ENCODE data around the gene TTLL13. TPM values are rescaled to one million over a fixed set of nuclear protein-coding genes. Genes with fewer than 3 reads are reported as not detected.

The TTLL13 gene
- polyA plus RNA-seq, 1 of the 3 experiments (the other 2 are of a cell fraction), result 0.03 TPM

DNA sequence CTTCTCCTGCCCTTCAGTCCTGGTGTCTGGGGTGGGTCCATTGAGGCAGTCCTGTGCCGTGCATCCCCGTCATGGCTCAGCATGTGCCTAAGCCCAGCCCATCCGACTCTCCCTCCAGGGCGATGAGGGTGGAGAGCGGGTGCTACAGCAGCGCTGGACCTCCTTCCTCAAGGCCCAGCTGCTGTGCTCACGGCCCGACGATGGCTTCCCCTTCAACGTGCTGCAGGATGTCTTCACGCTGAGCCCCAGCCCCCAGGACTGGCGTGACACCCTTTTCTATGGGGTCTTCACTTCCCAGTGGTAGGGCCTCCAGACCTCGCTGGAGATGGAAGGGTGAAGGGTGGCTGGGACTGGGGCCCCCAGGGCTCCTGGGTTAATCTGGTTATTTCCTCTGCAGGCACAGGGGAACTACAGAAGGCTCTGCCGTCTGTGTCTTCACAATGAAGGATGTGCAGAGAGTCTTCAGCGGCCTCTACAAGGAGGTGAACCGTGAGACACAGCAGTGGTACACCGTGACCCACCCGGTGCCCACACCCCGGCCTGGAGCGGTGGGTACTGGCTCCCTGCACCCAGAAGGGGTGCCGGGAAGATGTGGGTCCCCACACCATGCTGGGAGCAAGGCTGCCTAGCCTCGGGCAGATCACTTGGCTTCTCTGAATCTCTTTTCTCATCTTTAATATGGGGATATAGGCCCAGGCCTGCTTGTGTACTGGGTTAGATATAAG is 25.8 kb upstream of the TTLL13 start:
- no peaks in the 10 kb centered on the region for H3F3A ChIP-seq (replicated peaks; ENCODE audit: insufficient read depth)
- no peak for DNase-seq
- POLR2A ChIA-PET, result no interaction called here
- no peak overlapping the region for H3K27ac ChIP-seq (ENCODE audit: low read depth in 2 of 2, low read length in 1 of 2)
- no peaks in the 10 kb centered on the region for H3K79me2 ChIP-seq (ENCODE audit: insufficient read depth)
- no peaks in the 10 kb centered on the region for H3K9me2 ChIP-seq
- no peak overlapping the region for H3K4me2 ChIP-seq
- H3K4me3 ChIP-seq (ENCODE audit: low read depth in 2 of 2, low read length in 1 of 2), result no peak overlapping the region
- 96% methylated on average over 18 of the region's 22 CpGs for WGBS (ENCODE audit: low lambda C conversion rate)
- no peak overlapping the region for H3K9ac ChIP-seq
- no peaks in the 10 kb centered on the region for H3K9me3 ChIP-seq
- peaks cover 0 to 11% of the 10 kb centered on the region in 2 experiments; a peak in 1 of 4 replicates for H3K4me1 ChIP-seq (ENCODE audit: control insufficient read depth in 1 of 2, insufficient read depth in 2 of 2, low read depth in 1 of 2, low read length in 1 of 2)
- CTCF ChIA-PET, result interaction anchor here (1.3 kb wide), 1 partner anchor 9 kb away, joined by 3 read pairs; no protein-coding TSS in a partner anchor
- peaks cover 4 to 41% of the 10 kb centered on the region in 2 experiments for H3K36me3 ChIP-seq (replicated peaks in 1 of 2; ENCODE audit: control insufficient read depth in 1 of 2, insufficient read depth in 2 of 2, low read length in 1 of 2)
- TF ChIP-seq ELF1 (IDR thresholded peaks at IDR 0.05) (no peak), FOXM1 (IDR thresholded peaks at IDR 0.05; ENCODE audit: low read depth) (no peak), TAF1 (IDR thresholded peaks at IDR 0.05; ENCODE audit: borderline replicate concordance, low read depth, low read length) (no peak), RAD21 (IDR thresholded peaks at IDR 0.05; ENCODE audit: low read length) (no peak), RXRA (IDR thresholded peaks at IDR 0.05; ENCODE audit: borderline replicate concordance, low read depth) (no peak), CHD2 (IDR thresholded peaks at IDR 0.05; ENCODE audit: low read length, partially characterized antibody) (no peak), NFIC (IDR thresholded peaks at IDR 0.05; ENCODE audit: borderline replicate concordance) (no peak), GABPA (IDR thresholded peaks at IDR 0.05; ENCODE audit: low read depth) (no peak), FOSL2 (IDR thresholded peaks at IDR 0.05; ENCODE audit: borderline replicate concordance, low read depth) (no peak)
- TF ChIP-seq, protein P1, sequence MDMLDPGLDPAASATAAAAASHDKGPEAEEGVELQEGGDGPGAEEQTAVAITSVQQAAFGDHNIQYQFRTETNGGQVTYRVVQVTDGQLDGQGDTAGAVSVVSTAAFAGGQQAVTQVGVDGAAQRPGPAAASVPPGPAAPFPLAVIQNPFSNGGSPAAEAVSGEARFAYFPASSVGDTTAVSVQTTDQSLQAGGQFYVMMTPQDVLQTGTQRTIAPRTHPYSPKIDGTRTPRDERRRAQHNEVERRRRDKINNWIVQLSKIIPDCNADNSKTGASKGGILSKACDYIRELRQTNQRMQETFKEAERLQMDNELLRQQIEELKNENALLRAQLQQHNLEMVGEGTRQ (IDR thresholded peaks at IDR 0.05; ENCODE audit: borderline replicate concordance, low read depth, low read length), result no peak
- H2AFZ ChIP-seq (ENCODE audit: low read depth), result no peak overlapping the region
- no peaks in the 10 kb centered on the region for H4K20me1 ChIP-seq (ENCODE audit: insufficient read depth)
- no peaks in the 10 kb centered on the region for H3K27me3 ChIP-seq (ENCODE audit: insufficient read depth)

DNA sequence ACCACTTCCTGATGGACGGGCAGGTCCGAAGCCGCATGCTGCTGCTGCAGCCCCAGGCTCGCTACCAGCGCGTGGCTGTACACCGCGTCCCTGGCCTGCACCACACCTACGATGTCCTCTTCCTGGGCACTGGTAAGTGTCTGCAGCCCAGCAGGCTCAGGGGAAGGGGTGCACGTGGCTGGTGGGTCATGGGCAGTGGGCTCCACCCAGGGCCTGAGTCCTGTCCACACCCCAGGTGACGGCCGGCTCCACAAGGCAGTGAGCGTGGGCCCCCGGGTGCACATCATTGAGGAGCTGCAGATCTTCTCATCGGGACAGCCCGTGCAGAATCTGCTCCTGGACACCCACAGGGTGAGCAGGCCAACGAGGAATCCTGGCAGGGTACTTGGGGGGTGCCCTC is 24.3 kb upstream of the TTLL13 start:
- Histone ChIP-seq H4K20me1 (ENCODE audit: insufficient read depth) (no peaks in the 10 kb centered on the region), H2AFZ (ENCODE audit: low read depth) (no peak overlapping the region), H3K27ac (ENCODE audit: low read depth in 2 of 2, low read length in 1 of 2) (no peak overlapping the region; a peak in 1 of 4 replicates), H3K9me2 (no peaks in the 10 kb centered on the region), H3K4me3 (ENCODE audit: low read depth in 2 of 2, low read length in 1 of 2) (no peak overlapping the region), H3K79me2 (ENCODE audit: insufficient read depth) (no peaks in the 10 kb centered on the region), H3K9me3 (no peaks in the 10 kb centered on the region), H3K9ac (no peak overlapping the region), H3K36me3 (replicated peaks in 1 of 2; ENCODE audit: control insufficient read depth in 1 of 2, insufficient read depth in 2 of 2, low read length in 1 of 2) (peaks cover 10 to 56% of the 10 kb centered on the region in 2 experiments), H3F3A (replicated peaks; ENCODE audit: insufficient read depth) (no peaks in the 10 kb centered on the region), H3K4me2 (no peak overlapping the region), H3K27me3 (ENCODE audit: insufficient read depth) (no peaks in the 10 kb centered on the region), H3K4me1 (ENCODE audit: control insufficient read depth in 1 of 2, insufficient read depth in 2 of 2, low read depth in 1 of 2, low read length in 1 of 2) (peaks cover 0 to 7% of the 10 kb centered on the region in 2 experiments; a peak in 1 of 4 replicates)
- 97% methylated on average over 9 of the region's 17 CpGs for WGBS (ENCODE audit: low lambda C conversion rate)
- no peak for TF ChIP-seq TEAD4 (IDR thresholded peaks at IDR 0.05; ENCODE audit: borderline replicate concordance, insufficient read depth)
- no peak for TF ChIP-seq FOXM1 (IDR thresholded peaks at IDR 0.05; ENCODE audit: low read depth)
- TF ChIP-seq, protein P2, sequence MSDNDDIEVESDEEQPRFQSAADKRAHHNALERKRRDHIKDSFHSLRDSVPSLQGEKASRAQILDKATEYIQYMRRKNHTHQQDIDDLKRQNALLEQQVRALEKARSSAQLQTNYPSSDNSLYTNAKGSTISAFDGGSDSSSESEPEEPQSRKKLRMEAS (IDR thresholded peaks at IDR 0.05; ENCODE audit: low read depth), result no peak
- TF ChIP-seq, protein P3, sequence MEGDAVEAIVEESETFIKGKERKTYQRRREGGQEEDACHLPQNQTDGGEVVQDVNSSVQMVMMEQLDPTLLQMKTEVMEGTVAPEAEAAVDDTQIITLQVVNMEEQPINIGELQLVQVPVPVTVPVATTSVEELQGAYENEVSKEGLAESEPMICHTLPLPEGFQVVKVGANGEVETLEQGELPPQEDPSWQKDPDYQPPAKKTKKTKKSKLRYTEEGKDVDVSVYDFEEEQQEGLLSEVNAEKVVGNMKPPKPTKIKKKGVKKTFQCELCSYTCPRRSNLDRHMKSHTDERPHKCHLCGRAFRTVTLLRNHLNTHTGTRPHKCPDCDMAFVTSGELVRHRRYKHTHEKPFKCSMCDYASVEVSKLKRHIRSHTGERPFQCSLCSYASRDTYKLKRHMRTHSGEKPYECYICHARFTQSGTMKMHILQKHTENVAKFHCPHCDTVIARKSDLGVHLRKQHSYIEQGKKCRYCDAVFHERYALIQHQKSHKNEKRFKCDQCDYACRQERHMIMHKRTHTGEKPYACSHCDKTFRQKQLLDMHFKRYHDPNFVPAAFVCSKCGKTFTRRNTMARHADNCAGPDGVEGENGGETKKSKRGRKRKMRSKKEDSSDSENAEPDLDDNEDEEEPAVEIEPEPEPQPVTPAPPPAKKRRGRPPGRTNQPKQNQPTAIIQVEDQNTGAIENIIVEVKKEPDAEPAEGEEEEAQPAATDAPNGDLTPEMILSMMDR (IDR thresholded peaks at IDR 0.05), result no peak
- no peak for TF ChIP-seq POLR2AphosphoS5 (IDR thresholded peaks at IDR 0.05; ENCODE audit: low read depth, low read length)
- no peak for TF ChIP-seq MEF2A (IDR thresholded peaks at IDR 0.05; ENCODE audit: borderline replicate concordance, low read depth)
- TF ChIP-seq EZH2phosphoT487 (IDR thresholded peaks at IDR 0.05; ENCODE audit: borderline replicate concordance, low read depth), result no peak
- no peak for TF ChIP-seq TCF12 (IDR thresholded peaks at IDR 0.05)
- TF ChIP-seq, protein P4, sequence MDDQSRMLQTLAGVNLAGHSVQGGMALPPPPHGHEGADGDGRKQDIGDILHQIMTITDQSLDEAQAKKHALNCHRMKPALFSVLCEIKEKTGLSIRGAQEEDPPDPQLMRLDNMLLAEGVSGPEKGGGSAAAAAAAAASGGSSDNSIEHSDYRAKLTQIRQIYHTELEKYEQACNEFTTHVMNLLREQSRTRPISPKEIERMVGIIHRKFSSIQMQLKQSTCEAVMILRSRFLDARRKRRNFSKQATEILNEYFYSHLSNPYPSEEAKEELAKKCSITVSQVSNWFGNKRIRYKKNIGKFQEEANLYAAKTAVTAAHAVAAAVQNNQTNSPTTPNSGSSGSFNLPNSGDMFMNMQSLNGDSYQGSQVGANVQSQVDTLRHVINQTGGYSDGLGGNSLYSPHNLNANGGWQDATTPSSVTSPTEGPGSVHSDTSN (IDR thresholded peaks at IDR 0.05), result no peak
- no peak for TF ChIP-seq NRF1 (IDR thresholded peaks at IDR 0.05; ENCODE audit: low read depth, low read length)
- POLR2A ChIA-PET, result no interaction called here
- DNase-seq, result no peak
- CTCF ChIA-PET, result interaction anchor here (1.3 kb wide), 2 partner anchors 10 to 95 kb away, joined by 3 read pairs; no protein-coding TSS in a partner anchor
